DND-41 (cell line): ENCODE results near the gene ZNF609.
"Not testable (repeated sequence)": the region's sequence is repeated elsewhere in the genome, so short reads cannot be mapped to it uniquely, and the experiment has no call there.

Experiments
- ATAC-seq: fragments of 200-7000 bp; cut with Tn5 transposase; 3 replicates; pipeline ENCODE4 v1.9.1; 2021; ENCODE audit warnings: low read depth; ENCODE audit not compliant: insufficient read depth
- DNase-seq: peaks from one replicate; pipeline ENCODE4 v3.0.0-alpha.2; 2020
- H2AFZ ChIP-seq: 2 replicates; pipeline ENCODE4 v1.6.0; 2012; ENCODE audit warnings: low read depth, low read length
- H3K27ac ChIP-seq: 2 replicates; pipeline ENCODE4 v1.5.1; 2012; ENCODE audit warnings: low read length, inconsistent platforms
- H3K27me3 ChIP-seq: fragments of 200-600 bp; sonication (generic); 2 replicates; pipeline ENCODE4 v1.6.0; 2012; ENCODE audit warnings: low read length, mild to moderate bottlenecking, inconsistent platforms; ENCODE audit not compliant: insufficient read depth, poor library complexity
- H3K36me3 ChIP-seq: 2 replicates; pipeline ENCODE4 v1.5.1; 2012; ENCODE audit warnings: low read length, inconsistent platforms; ENCODE audit not compliant: insufficient read depth
- H3K4me1 ChIP-seq: 2 replicates; pipeline ENCODE4 v1.5.1; 2012; ENCODE audit warnings: mild to moderate bottlenecking, low read length; ENCODE audit not compliant: insufficient read depth
- H3K4me2 ChIP-seq: 2 replicates; pipeline ENCODE4 v1.6.0; 2012; ENCODE audit warnings: mild to moderate bottlenecking, moderate library complexity, low read length, inconsistent platforms; ENCODE audit not compliant: insufficient read depth
- H3K4me3 ChIP-seq, 2 experiments: fragments of 200-600 bp in 1 of 2; shearing (Covaris generic) in 1 of 2; 2 replicates each; pipeline ENCODE4 v1.5.1; 2012 to 2016; ENCODE audit warnings: inconsistent platforms in 2 of 2, low read length in 2 of 2, mild to moderate bottlenecking in 2 of 2, low read depth in 1 of 2, moderate library complexity in 1 of 2
- H3K79me2 ChIP-seq: 2 replicates; pipeline ENCODE4 v1.6.0; 2012; ENCODE audit warnings: low read length, inconsistent platforms; ENCODE audit not compliant: insufficient read depth
- H3K9ac ChIP-seq: 2 replicates; pipeline ENCODE4 v1.6.0; 2012; ENCODE audit warnings: low read depth, mild to moderate bottlenecking, inconsistent platforms, low read length, moderate library complexity
- H3K9me3 ChIP-seq: 2 replicates; pipeline ENCODE4 v1.5.1; 2012; ENCODE audit warnings: low read length, moderate library complexity, mild to moderate bottlenecking, inconsistent platforms; ENCODE audit not compliant: insufficient read depth, severe bottlenecking
- H4K20me1 ChIP-seq: 2 replicates; pipeline ENCODE4 v1.6.0; 2012; ENCODE audit warnings: low read length; ENCODE audit not compliant: insufficient read depth
- CTCF ChIP-seq: IDR thresholded peaks from 2 replicates; pipeline ENCODE4 v1.5.1; 2012; ENCODE audit warnings: borderline replicate concordance, low read length, moderate library complexity, mild to moderate bottlenecking; ENCODE audit not compliant: poor library complexity, severe bottlenecking; ENCODE audit errors: extremely low read depth
- EZH2 ChIP-seq: IDR thresholded peaks from 3 replicates; pipeline ENCODE4 v1.6.1; 2012; ENCODE audit warnings: borderline replicate concordance, low read depth, mild to moderate bottlenecking, moderate library complexity, low read length, inconsistent platforms; ENCODE audit not compliant: severe bottlenecking

Gene ZNF609

GRCh38 chr15:64630396-64631107 lies 170.2 kb downstream of the ZNF609 start:
- Histone ChIP-seq H3K4me2 (no peak overlapping the region), H3K27ac (no peak overlapping the region), H3K79me2 (peaks cover 38% of the 10 kb centered on the region), H3K4me3 (no peak overlapping the region), H3K9me3 (no peaks in the 10 kb centered on the region), H3K36me3 (peaks cover 15% of the 10 kb centered on the region; the same call in 1 of the 2 replicates), H4K20me1 (peaks cover 3% of the 10 kb centered on the region; the same call in 1 of the 2 replicates), H3K9ac (no peak overlapping the region), H3K27me3 (no peaks in the 10 kb centered on the region), H2AFZ (no peak overlapping the region), H3K4me1 (peaks cover 31% of the 10 kb centered on the region)
- ATAC-seq (no peak), DNase-seq (no peak)
- TF ChIP-seq EZH2 = no peak
- TF ChIP-seq CTCF = no peak

- H3K4me2 ChIP-seq, DNase-seq, H3K27me3 ChIP-seq, H4K20me1 ChIP-seq, ATAC-seq, H2AFZ ChIP-seq, H3K27ac ChIP-seq, H3K9me3 ChIP-seq, H3K4me3 ChIP-seq, H3K9ac ChIP-seq: not testable (repeated sequence)
- Histone ChIP-seq H3K4me1 (peaks cover 31% of the 10 kb centered on the region), H3K79me2 (peaks cover 52% of the 10 kb centered on the region), H3K36me3 (peaks cover 30% of the 10 kb centered on the region; the same call in 1 of the 2 replicates)
Observed at GRCh38 chr15:64632639-64633038, 172.3 kb downstream of the ZNF609 start.

- TF ChIP-seq EZH2 (no peak), CTCF (no peak)
- no peaks in the 10 kb centered on the region for H3K27me3 ChIP-seq
- H3K79me2 ChIP-seq = peaks cover 51% of the 10 kb centered on the region
- no peak overlapping the region for H2AFZ ChIP-seq
- DNase-seq = no peak
- H4K20me1 ChIP-seq = 0 out of 2 replicates have a peak, but pooled peaks cover 3% of the 10 kb centered on the region
- ATAC-seq = no peak
- H3K9ac ChIP-seq = no peak overlapping the region
- peaks cover 31% of the 10 kb centered on the region for H3K4me1 ChIP-seq
- no peak overlapping the region for H3K4me3 ChIP-seq
- peaks cover 4% of the 10 kb centered on the region for H3K9me3 ChIP-seq
- H3K4me2 ChIP-seq = peak overlapping the region; percentile 20; the same call in 1 of the 2 replicates
- H3K36me3 ChIP-seq = peaks cover 25% of the 10 kb centered on the region; the same call in 1 of the 2 replicates
- H3K27ac ChIP-seq = peak overlapping the region; percentile 55
Observed at GRCh38 chr15:64633332-64633731, 173.0 kb downstream of the ZNF609 start.

GRCh38 chr15:64634027-64634426 lies 173.6 kb downstream of the ZNF609 start:
- H3K9ac ChIP-seq = no peak overlapping the region

More at GRCh38 chr15:64634027-64634426, 173.6 kb downstream of the ZNF609 start:
- Histone ChIP-seq H3K4me2 (peak overlapping the region; percentile 20; the same call in 1 of the 2 replicates), H3K27ac (peak overlapping the region; percentile 50), H3K4me1 (peaks cover 31% of the 10 kb centered on the region), H3K36me3 (peaks cover 25% of the 10 kb centered on the region; the same call in 1 of the 2 replicates), H3K79me2 (peaks cover 53% of the 10 kb centered on the region), H4K20me1 (0 out of 2 replicates have a peak, but pooled peaks cover 3% of the 10 kb centered on the region), H3K9me3 (peaks cover 4% of the 10 kb centered on the region), H2AFZ (no peak overlapping the region), H3K4me3 (no peak overlapping the region), H3K27me3 (no peaks in the 10 kb centered on the region)
- DNase-seq (peak; percentile 70), ATAC-seq (peak; percentile 96)
- no peak for TF ChIP-seq EZH2
- no peak for TF ChIP-seq CTCF
